ENCODE measurements around the gene SATB1.

The SATB1 gene

DNA sequence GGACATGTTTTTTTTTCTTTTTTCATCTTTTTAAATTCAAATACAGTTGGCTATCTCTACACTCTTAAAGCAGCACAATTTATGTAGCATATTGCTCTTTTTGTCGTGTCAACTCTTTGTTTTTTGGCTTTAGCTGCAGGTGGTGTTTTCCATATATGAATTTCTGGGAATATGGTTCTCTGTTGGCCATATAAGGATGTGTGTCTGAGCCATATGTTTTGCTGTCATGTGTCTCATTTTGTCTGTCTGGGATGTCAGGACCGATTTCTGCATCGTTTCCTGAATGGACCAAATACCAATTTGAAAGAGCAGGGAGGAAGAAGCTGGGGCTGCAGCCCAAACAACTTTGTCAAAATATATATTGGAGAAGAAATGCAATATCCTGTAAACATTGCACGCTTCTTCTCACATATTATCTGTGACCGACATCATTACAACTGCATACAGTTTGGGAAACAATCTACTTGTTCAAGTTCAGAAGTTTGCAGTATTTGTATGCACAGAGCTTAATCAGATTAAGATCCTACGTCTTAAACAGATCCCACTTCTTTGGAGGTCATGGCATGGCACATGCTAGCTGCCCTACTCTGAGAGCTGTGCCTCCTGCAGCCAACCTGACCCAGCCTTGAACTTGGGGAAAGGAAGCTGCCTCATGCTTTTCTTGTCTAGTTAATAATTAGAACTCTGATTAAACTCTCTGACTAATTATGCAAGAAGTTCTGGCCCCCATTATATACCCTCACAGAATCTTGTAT is 4.0 kb upstream of the SATB1 start:
- DNase-seq, result peak in 1 of 2 experiments; percentile 21

DNA sequence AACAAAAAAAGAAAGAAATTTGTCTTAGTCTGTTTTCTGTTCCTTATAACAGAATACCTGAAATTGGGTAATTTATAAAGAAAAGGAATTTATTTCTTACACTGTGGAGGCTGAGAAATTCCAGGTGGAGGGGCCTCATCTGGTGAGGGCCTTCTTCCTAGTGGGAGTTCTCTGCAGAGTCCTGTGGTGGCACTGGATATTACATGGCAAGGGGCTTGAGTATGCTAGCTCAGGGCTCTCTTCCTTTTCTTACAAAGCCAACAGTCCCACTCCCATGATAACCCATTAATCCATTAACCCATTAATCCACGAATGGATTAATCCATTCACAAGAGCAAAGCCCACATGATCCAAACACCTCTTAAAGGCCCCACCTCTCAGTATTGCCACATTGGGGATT is 2.9 kb upstream of the SATB1 start:
- DNase-seq, result peak; percentile 34 to 36

- DNase-seq, result peak in 1 of 2 experiments; percentile 53
These were observed 1.6 kb upstream of the SATB1 start for GRCh38 chr3:18426597-18427193.

GRCh38 chr3:18425641-18426257 is 610 bp upstream of the SATB1 start:
- peak; percentile 72 to 75 for DNase-seq

GRCh38 chr3:18424213-18424728 is 868 bp downstream of the SATB1 start:
- DNase-seq, result no peak

GRCh38 chr3:18423401-18424212 is 1.5 kb downstream of the SATB1 start:
- peak; percentile 58 to 64 for DNase-seq

DNA sequence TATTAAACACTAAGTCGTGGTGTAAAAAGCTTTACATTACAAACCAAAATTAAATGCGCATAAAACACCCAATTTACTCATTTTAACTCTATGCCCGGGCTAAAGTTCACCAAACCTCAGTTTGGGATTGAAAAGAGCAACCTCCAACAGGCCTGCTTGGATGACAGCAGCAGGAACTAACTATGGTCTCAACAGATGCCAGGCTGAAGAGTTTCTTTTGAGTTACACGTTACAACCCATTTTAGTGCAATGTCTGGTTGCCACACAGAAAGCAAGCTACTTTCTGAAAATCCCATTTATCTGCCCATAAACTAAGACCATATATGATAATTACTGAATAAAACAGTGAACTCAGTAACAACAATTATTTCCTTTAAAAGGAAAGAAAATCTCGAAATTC is 2.2 kb downstream of the SATB1 start:
- DNase-seq, result peak; percentile 18 to 36

DNA sequence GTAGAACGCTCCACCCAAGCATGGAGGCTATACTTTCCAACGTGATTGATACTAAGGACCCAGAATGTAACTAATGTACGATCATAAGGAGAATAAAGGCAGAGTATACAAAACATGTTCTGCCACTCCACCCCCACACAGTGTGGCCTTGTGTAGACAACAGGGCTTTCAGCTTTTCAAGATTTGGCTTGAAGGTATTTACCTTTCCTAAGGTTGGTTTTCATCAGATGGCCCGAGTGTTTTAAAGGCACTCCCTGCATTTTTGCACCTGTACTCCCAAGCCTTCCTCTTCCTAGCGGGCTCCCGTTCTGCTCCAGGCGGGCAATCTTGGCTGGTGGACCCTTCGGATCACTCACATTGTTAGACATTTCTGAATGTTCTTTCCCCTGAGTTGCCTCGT is 4.6 kb downstream of the SATB1 start:
- DNase-seq, result no peak

GRCh38 chr3:18419232-18419631 is 5.9 kb downstream of the SATB1 start:
- no peak for DNase-seq

DNA sequence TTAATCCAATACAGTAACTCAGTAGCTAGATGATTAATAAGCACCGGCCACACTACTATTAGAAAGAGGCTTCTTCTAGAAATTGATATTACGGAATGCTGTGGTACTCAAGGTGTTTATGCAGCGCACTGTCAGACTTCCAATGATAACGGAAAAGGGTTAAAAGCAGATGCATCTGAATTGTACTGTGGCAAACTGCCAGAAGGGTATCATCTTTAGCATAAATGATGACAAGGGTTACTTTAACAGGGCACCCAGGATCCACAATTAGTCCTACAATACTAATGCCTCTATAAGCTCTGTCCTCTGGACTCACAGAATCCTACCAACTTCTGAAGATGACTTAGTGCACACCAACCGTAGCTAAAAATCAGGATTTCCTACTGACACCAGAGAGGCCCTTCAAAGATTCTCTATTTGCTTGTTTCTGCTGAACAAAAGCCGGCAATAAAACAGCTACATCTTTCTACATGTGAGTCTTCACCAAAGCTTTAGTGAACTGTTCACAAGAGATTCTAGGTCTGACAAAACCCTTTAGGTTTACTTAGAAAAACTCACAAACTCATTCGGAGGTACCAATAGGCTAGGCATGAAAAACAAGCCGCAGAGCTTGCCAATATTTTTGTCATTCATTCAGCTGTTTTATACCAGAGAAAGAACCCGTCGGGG is 7.1 kb downstream of the SATB1 start:
- DNase-seq, result no peak

DNA sequence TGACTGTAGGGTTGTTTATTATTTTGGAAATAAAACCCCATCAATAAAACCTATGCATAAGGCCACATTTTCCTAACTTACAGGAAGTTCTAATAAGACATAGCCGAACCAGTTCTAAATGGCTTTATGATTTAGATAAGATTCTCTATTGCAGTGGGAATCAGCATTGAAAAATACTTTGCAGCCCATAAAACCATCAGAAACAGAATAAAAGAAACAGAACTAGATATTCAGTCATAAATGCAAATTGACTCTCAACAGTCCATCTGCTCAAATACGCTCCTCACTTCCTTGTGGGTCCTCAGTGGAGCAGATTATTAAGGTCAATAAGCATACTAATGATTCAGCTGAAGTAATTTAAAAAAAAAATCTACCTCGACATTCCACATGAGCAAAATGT is 8.8 kb downstream of the SATB1 start:
- no peak for DNase-seq

DNA sequence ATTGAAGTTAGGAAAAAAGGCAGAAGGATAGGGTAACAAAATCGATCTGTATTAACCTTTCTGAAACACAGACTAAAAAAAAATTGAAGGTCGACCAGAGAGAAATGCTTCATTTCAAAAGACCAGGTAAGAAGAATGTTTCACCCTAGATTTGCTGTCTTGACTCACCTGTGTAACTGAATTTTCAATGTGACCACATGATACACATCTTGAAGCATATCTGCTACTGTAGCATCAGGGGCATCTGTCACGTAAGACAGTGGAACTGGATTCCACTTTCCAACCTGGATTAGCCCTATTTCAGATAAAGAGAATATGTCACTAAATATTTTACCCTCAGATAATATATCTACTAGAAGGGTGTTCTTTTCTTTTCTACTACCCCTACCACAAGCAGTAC is 9.3 kb downstream of the SATB1 start:
- no peak for DNase-seq

DNA sequence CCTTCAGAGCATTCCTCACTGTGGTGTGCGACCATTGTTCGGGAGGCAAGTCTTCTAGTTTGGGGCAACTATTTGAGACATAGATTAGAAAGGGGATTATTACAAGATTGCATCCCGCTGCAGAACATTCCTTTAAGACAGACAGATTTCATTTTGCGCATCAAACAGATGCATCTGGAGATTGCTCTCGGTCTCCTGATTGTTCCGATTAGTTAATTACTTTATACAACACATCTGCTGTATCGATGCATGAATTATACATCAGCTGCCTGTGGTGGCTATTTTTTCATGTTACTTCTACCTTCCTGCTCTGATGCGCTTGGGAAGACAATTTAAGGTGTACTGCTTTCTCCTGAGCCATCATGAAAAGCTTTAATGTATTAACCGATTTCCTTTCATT is 10.0 kb downstream of the SATB1 start:
- DNase-seq, result no peak

- DNase-seq, result no peak
These were observed 12.5 kb downstream of the SATB1 start for GRCh38 chr3:18412684-18413083.

DNA sequence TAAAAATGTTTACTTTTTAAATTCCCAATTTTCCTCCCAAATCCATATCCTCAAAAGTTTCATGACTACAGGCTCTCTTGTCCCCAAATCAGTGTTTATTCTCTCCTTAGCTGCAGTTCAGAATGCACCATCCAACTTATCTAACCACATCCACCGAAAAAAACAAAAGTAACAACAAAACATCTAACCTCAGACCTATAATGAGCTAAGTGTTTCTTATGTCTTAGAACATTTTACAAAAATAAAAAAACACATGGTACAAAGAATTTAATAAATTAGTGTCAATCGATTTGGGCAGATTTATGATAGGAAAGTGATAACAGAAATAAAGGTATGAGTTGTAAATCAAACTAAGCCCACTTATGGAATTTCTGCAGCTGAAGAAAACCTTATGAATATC is 13.6 kb downstream of the SATB1 start:
- no peak for DNase-seq

- DNase-seq, result no peak
These were observed 14.9 kb downstream of the SATB1 start for GRCh38 chr3:18410205-18410604.

GRCh38 chr3:18409266-18409665 is 15.9 kb downstream of the SATB1 start:
- no peak for DNase-seq

DNA sequence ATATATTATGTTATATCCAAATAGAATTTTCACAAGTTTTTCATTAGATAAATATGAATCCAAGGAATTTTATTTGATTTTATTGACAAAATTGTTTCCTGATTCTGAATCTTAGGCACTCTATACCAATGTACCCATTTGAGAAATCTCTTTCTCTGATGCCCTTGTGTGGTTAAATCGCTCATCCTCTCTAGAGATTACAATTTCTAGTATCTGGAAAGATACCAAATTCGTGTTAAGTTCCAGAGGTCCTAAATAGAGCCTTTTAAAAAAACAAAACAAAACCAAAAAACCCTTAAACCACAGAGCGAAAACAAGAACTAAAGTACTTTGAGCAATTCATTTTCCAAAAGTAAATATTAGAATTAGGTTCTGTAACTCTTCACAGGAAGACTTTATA is 20.0 kb downstream of the SATB1 start:
- no peak for DNase-seq

DNA sequence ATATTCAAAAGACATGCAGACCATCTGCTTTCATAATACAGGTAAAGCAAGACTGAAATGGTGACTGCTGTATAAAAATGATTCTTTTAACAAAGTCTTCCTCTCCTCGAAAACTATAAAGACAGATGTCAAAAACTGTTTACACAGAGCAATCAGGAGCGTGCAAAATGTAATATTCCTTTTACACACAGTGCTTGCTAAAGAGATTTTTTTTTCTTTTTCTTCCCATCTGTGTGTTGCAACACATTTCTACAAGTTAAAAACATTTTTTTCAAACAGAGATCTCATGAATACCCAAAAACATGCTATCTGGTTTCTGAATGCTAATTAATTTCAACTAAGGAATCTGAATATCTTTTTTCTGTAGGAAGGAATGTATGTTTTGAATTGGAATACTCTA is 22.1 kb downstream of the SATB1 start:
- DNase-seq, result no peak

- DNase-seq, result no peak
These were observed 22.8 kb downstream of the SATB1 start for GRCh38 chr3:18402239-18402799.

- DNase-seq, result no peak
These were observed 23.7 kb downstream of the SATB1 start for GRCh38 chr3:18401300-18401961.

- DNase-seq, result no peak
These were observed 26.7 kb downstream of the SATB1 start for GRCh38 chr3:18398448-18398847.
